ENCODE data around the gene MVK. TPM values are rescaled to one million over a fixed set of nuclear protein-coding genes. Genes with fewer than 3 reads are reported as not detected.

The MVK gene
- total RNA-seq, 4 donors from 2014 or later = 7.1 to 12.0 (median 9.9) TPM

GRCh38 chr12:109544955-109545531 is 28.6 kb upstream of the MVK start:
- DNase-seq (ENCODE audit: low spot score) = no peak
- TF ChIP-seq CTCF (IDR thresholded peaks at IDR 0.05) = no peak
- no peak for ATAC-seq (ENCODE audit: low FRiP score)

DNA sequence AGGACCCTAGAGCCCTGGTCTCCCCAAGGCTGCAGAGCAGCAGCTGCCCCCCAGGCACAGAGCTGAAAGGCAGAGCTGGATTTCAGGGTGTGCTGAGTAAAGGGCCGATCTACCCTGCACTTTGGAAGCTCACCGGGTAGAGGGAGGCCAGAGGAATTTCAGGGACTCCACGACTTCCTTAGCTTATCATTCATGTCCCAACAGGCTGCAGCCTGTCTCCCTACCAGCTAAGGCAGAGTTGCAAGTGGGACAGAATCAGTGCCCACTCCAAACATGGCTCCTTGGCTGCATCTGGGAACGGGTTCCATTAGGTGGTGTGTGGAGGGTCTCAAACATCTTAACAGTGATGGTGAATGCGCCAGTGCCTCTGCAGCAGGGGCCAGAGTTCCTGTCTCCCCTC is 27.8 kb upstream of the MVK start:
- no peak for TF ChIP-seq CTCF (IDR thresholded peaks at IDR 0.05)
- ATAC-seq (ENCODE audit: low FRiP score) = no peak
- no peak for DNase-seq (ENCODE audit: low spot score)

- no peak for TF ChIP-seq CTCF (IDR thresholded peaks at IDR 0.05)
- no peak for ATAC-seq (ENCODE audit: low FRiP score)
- no peak for DNase-seq (ENCODE audit: low spot score)
Observed at GRCh38 chr12:109547286-109547685, 26.3 kb upstream of the MVK start.

DNA sequence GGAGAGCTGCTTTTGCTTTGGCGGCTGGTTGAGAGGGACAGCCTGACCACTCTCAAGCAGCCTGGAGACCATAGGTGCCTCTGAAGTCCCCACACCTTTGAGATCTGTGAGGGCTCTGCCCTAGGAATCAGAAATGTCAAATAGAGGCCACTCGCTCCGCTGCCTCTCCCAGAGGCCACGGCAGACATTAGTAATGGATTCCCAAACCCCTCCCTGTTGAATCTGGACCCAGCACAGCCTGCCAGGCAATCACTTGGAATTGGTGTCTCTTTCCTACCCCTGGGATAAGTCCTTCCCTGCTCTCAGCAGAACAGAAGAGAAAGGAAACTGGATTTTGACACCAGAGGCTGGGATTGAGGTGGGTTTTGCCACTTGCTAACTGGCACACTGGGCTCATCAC is 25.3 kb upstream of the MVK start:
- no peak for DNase-seq (ENCODE audit: low spot score)
- no peak for ATAC-seq (ENCODE audit: low FRiP score)
- no peak for TF ChIP-seq CTCF (IDR thresholded peaks at IDR 0.05)

- ATAC-seq (ENCODE audit: low FRiP score) = no peak
- no peak for DNase-seq (ENCODE audit: low spot score)
- no peak for TF ChIP-seq CTCF (IDR thresholded peaks at IDR 0.05)
Observed at GRCh38 chr12:109549613-109550270, 23.9 kb upstream of the MVK start.

- no peak for TF ChIP-seq CTCF (IDR thresholded peaks at IDR 0.05)
- ATAC-seq (ENCODE audit: low FRiP score) = no peak
- no peak for DNase-seq (ENCODE audit: low spot score)
Observed at GRCh38 chr12:109550281-109550680, 23.3 kb upstream of the MVK start.

GRCh38 chr12:109551108-109551507 is 22.5 kb upstream of the MVK start:
- ATAC-seq (ENCODE audit: low FRiP score) (no peak), DNase-seq (ENCODE audit: low spot score) (no peak)
- no peak for TF ChIP-seq CTCF (IDR thresholded peaks at IDR 0.05)
